Erythroblast (primary cell): ENCODE results near the gene ADI1.

ENCODE experiments used
- GATA1 ChIP-seq: IDR thresholded peaks from 2 replicates; pipeline ENCODE4 v1.6.1; 2011; ENCODE audit warnings: low read depth, mild to moderate bottlenecking, control low read depth, low read length, moderate library complexity
- POLR2A ChIP-seq: IDR thresholded peaks from 2 replicates; pipeline ENCODE4 v1.6.1; 2011; ENCODE audit warnings: mild to moderate bottlenecking, low read length

DNA sequence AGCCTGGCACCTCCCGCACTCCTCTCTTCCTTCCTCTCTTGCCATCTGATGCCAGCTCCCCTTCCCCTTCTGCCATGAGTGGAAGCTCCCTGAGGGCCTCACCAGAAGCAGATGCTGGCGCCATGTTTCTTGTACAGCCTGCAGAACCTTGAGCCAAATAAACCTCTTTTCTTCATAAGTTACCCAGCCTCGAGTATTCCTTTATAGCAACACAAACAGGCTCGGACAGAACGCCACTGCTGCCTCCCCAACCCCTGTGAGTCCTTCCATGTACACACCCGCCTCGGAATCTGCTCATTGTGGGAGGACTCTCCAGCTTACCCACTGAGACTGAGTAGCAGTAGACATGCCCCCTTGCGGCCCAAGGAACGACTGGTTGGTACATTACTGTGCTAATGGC, 47.5 kb upstream of the ADI1 start:
- TF ChIP-seq POLR2A = no peak
- TF ChIP-seq GATA1 = no peak
